NT2/D1 (cell line): ENCODE results near the gene ENOX1.

Source experiments
- SUZ12 ChIP-seq: IDR thresholded peaks from 2 replicates; pipeline ENCODE4 v1.6.1; 2011; ENCODE audit not compliant: insufficient read length, insufficient read depth; ENCODE audit errors: extremely low read depth
- YY1 ChIP-seq: IDR thresholded peaks from 2 replicates; pipeline ENCODE4 v1.6.1; 2011; ENCODE audit not compliant: insufficient read length, insufficient read depth
- ZNF274 ChIP-seq: IDR thresholded peaks from 2 replicates; pipeline ENCODE4 v1.6.1; 2011; ENCODE audit warnings: mild to moderate bottlenecking, low read depth, low read length

DNA sequence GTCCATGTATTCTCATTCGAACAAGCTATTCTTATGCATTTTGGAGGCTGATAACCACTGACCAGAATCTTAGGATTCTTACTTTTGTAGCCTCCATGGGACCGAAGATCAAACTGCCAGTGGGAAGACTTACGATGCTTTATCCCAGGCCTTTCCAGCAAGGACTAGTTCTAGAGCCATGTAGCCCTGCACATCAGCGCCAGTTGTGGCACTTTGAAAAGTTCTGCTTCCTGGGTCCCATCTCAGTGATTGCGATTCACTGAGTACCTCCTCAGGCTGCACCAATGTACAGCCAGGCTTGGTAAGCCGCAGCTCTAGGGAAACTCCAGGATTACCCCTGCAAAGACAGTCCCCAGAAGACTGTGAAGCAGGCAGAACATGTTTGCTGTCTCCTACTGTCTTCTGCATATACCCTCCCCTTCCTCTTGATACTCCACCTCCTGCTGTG lies 18.9 kb upstream of the ENOX1 start:
- TF ChIP-seq YY1 (no peak), ZNF274 (no peak), SUZ12 (no peak)
